Measurements from ENCODE around the gene ERO1B. TPM values are rescaled to one million over a fixed set of nuclear protein-coding genes. Genes with fewer than 3 reads are reported as not detected.

The ERO1B gene
- total RNA-seq, 1 experiment from 2014 or later: 13.3 TPM

DNA sequence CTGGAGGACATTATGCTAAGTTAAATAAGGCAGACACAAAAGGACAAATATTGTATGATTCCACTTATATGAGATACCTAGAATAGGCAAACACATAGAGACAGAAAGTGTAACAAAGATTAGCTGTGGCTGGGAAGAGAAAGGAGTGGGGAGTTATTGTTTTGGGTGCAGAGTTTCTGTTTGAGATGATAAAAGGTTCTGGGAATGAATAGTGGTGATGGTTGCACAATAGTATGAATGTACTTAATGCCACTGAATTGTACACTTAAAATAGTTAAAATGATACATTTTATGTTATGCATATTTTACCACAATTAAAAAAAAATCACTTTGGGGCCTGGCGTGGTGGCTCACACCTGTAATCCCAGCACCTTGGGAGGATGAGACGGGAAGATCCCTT is 21.2 kb upstream of the ERO1B start:
- in situ Hi-C loops (cut with HindIII; ENCODE audit: low sequenced_read_pairs): no loop called here
- no peak for DNase-seq (ENCODE audit: low spot score)

- no peak for DNase-seq (ENCODE audit: low spot score)
Observed at GRCh38 chr1:236301958-236302335, 20.2 kb upstream of the ERO1B start.

GRCh38 chr1:236301080-236301957 is 19.6 kb upstream of the ERO1B start:
- in situ Hi-C loops (cut with HindIII; ENCODE audit: low sequenced_read_pairs): no loop called here
- no peak for DNase-seq (ENCODE audit: low spot score)

More at GRCh38 chr1:236301958-236302335, 20.2 kb upstream of the ERO1B start:
- in situ Hi-C loops (cut with HindIII; ENCODE audit: low sequenced_read_pairs): no loop called here

DNA sequence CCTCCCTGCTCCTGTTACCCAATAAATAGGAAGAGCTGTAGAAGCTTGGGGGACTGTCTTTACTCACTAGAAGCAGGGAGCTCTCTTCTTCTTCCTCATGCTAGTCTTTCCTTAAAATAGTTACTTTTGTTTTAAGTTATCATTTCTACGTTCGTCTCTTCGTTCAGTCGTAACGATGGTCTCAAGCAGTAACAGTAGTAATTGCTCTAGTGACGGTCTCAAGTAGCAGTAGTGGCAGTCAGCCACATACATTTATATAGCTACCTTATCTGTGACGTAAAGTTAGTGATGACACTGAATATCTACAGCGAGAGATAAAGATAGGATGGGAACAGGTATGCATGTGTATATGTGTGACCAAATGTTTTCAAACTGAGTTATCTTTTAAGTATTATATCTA is 15.4 kb upstream of the ERO1B start:
- in situ Hi-C loops (cut with HindIII; ENCODE audit: low sequenced_read_pairs): no loop called here
- no peak for DNase-seq (ENCODE audit: low spot score)

DNA sequence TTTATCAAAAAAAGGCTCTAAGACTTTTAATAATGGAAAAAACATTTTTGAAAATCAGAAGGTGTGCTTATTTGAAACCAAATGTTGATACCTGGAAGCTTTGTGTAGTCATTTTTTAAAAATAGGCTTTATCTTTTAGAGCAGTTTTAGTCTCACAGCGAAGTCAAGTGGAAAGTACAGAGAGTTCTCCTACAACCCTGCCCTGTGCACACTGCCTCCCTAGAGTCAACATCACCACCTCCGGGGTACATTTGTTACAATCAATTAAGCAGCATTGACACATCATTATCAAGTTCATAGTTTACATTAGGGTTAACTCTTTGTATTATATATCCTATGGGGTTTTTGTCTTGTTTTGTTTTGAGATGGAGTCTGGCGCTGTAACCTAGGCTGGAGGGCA is 10.7 kb upstream of the ERO1B start:
- DNase-seq (ENCODE audit: low spot score): no peak
- in situ Hi-C loops (cut with HindIII; ENCODE audit: low sequenced_read_pairs): no loop called here

DNA sequence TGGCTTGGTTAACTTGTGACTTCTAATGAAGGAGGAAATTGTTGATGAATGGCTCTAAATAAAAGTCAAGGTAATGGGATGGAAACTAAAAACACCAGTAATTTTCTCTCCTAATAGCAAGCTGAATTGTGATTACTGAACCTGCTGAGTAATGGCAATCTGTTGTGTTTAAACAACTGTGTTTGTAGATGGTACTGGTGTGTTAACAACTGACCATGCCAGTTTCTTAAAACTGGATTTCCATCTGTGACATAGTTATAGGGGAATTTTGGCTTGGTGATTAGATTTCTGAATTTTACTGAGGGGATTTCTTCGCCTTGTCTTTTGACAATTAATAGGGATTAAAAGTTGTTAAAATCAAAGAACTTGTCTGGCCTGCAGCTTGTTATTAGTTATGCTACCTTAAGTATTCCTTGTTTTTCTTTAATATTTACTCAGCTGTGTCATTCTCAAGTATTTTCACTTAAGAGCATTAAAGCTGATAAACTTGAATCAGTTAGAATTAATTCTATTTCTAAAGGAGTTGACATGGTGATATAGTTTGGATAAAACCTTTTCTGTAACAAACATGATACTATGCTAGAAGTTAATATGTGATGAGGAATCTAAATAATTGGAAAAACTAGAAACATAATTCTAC is 7.9 kb upstream of the ERO1B start:
- in situ Hi-C loops (cut with HindIII; ENCODE audit: low sequenced_read_pairs): no loop called here
- DNase-seq (ENCODE audit: low spot score): no peak

GRCh38 chr1:236288620-236288976 is 6.8 kb upstream of the ERO1B start:
- DNase-seq (ENCODE audit: low spot score): no peak
- in situ Hi-C loops (cut with HindIII; ENCODE audit: low sequenced_read_pairs): no loop called here

- in situ Hi-C loops (cut with HindIII; ENCODE audit: low sequenced_read_pairs): no loop called here
- no peak for DNase-seq (ENCODE audit: low spot score)
Observed at GRCh38 chr1:236287757-236288619, 6.2 kb upstream of the ERO1B start.

DNA sequence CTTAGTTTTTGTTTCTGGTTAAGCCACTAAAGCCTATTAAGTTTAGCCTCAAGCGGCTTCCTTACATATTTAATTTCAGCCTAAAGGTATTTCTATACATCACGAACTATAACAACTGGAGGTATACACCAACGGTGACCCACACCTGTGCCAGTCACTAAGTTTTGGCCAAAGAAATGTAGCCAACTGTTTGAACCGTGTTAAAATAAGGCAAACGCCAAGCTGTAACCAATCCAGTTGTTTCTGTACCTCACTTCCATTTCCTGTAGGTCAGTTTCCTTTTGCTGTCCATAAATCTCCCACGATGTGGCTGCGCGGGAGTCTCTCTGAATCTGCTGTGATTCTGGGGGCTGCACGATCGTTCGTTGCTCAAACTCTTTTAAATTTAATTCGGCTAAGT is 5.6 kb upstream of the ERO1B start:
- DNase-seq (ENCODE audit: low spot score): no peak
- in situ Hi-C loops (cut with HindIII; ENCODE audit: low sequenced_read_pairs): no loop called here

GRCh38 chr1:236284291-236284721 is 2.5 kb upstream of the ERO1B start:
- in situ Hi-C loops (cut with HindIII; ENCODE audit: low sequenced_read_pairs): no loop called here
- DNase-seq (ENCODE audit: low spot score): no peak

DNA sequence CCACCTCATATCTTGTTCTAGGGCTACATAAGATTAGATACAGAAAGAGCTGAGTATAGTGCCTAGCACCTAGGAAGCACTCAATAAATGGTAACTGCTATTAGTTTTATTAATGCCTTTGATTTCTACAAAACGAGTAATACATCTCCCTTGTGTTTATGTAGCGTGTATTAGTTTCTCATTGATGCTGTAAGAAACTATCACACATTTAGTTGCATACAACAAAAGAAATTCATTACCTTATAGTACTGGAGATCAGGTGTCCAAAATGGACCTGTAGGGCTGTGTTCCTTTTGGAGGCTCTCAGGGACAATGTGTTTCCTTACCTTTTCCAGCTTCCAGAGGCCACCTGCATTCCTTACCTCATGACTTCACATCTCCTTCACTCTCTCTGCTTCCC is 961 bp upstream of the ERO1B start:
- in situ Hi-C loops (cut with HindIII; ENCODE audit: low sequenced_read_pairs): no loop called here
- DNase-seq (ENCODE audit: low spot score): no peak

DNA sequence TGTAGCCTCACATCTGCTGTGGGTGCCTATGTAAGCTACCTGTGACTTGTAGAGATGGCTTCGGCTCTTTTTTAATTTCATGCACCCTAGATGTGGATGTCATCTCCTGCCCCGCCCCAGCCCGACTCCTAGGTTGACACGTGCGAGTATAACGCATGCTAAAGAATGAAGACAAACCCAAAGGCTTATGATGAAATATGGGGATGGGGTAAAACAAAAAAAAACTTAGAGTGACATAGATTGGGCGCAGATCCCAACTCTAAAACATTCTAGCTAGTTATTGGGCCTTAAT is 613 bp upstream of the ERO1B start:
- DNase-seq (ENCODE audit: low spot score): no peak
- in situ Hi-C loops (cut with HindIII; ENCODE audit: low sequenced_read_pairs): no loop called here

- DNase-seq (ENCODE audit: low spot score): peak; percentile 59
- in situ Hi-C loops (cut with HindIII; ENCODE audit: low sequenced_read_pairs): no loop called here
Observed at GRCh38 chr1:236281198-236281653, 532 bp downstream of the ERO1B start.

DNA sequence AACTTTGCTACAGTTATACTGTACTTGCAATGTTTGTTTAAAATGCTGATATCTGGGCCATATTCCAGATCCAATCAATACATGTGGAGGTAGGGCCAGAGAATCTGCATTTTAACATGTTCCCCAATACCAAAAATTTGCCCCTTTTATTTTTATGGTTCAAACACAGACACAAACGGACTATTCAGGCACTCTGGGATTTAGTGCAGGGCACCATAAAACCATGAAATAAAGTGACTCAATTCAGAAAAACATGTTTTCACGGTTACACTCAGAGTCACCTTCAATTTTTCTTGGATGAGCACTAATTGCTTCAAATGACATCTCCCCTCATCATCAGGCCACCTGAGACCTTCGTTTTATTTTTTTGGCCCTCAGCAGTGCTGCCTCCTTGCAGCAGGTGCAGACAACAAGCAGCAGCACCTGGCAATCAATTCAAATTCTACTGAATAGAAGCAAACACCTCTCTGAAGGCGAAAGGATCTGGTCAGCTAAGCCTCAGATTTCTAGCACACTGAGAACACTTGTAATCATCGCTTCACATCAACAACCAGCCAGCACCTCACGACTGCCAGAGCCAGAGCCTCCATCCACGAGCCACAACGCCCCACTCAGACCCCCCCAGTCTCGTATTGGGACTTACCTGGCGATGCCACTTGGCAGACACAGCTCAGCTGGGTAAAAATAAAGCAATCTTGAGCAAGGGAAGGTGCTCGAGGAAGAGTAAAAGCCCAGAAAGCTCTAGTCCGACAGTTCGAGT is 1.1 kb downstream of the ERO1B start:
- DNase-seq (ENCODE audit: low spot score): peak; percentile 67
- in situ Hi-C loops (cut with HindIII; ENCODE audit: low sequenced_read_pairs): no loop called here

GRCh38 chr1:236275586-236275985 is 6.2 kb downstream of the ERO1B start:
- in situ Hi-C loops (cut with HindIII; ENCODE audit: low sequenced_read_pairs): no loop called here
- DNase-seq (ENCODE audit: low spot score): no peak

GRCh38 chr1:236275061-236275460 is 6.7 kb downstream of the ERO1B start:
- in situ Hi-C loops (cut with HindIII; ENCODE audit: low sequenced_read_pairs): no loop called here
- DNase-seq (ENCODE audit: low spot score): no peak

GRCh38 chr1:236273358-236273757 is 8.4 kb downstream of the ERO1B start:
- no peak for DNase-seq (ENCODE audit: low spot score)
- in situ Hi-C loops (cut with HindIII; ENCODE audit: low sequenced_read_pairs): no loop called here

GRCh38 chr1:236269439-236269838 is 12.3 kb downstream of the ERO1B start:
- DNase-seq (ENCODE audit: low spot score): no peak
- in situ Hi-C loops (cut with HindIII; ENCODE audit: low sequenced_read_pairs): no loop called here

DNA sequence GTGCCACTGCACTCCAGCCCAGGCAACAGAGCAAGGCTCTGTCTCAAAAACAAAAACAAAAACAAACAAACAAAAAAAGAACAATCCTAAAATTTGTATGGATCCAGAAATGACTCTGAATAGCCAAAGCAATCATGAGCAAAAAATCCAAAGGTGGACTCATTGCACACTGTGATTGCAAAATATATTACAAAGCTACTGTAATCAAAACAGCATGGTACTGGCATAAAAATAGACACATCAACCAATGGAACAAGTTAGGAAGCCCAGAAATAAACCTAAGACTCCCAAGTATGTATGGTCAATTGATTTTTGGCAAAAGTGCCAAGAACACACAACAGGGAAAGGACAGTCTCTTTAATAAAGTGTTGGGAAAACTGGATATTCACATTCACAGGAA is 19.9 kb downstream of the ERO1B start:
- DNase-seq (ENCODE audit: low spot score): no peak
- in situ Hi-C loops (cut with HindIII; ENCODE audit: low sequenced_read_pairs): no loop called here

Data from G401 (cell line).